Hindlimb muscle (tissue), 1 donor: Measurements from ENCODE around the gene RBM47. TPM values are rescaled to one million over a fixed set of nuclear protein-coding genes. Genes with fewer than 3 reads are reported as not detected.
A peak's percentile ranks its signal among the peaks of the same experiment; 100 is the strongest.
"Not testable (repeated sequence)": the region's sequence is repeated elsewhere in the genome, so short reads cannot be mapped to it uniquely, and the experiment has no call there.

Source experiments
- DNase-seq: peaks from one replicate; pipeline ENCODE4 v3.0.0-alpha.2; 2013
- polyA plus RNA-seq: library from polyadenylated mRNA; unstranded; fragments of 120-200 nt; gene quantifications from one replicate; pipeline ENCODE4 v1.2.1, GENCODE V29; 2013; ENCODE audit not compliant: insufficient read length

Gene RBM47
- polyA plus RNA-seq, 1 donor, result 2.4 TPM

DNA sequence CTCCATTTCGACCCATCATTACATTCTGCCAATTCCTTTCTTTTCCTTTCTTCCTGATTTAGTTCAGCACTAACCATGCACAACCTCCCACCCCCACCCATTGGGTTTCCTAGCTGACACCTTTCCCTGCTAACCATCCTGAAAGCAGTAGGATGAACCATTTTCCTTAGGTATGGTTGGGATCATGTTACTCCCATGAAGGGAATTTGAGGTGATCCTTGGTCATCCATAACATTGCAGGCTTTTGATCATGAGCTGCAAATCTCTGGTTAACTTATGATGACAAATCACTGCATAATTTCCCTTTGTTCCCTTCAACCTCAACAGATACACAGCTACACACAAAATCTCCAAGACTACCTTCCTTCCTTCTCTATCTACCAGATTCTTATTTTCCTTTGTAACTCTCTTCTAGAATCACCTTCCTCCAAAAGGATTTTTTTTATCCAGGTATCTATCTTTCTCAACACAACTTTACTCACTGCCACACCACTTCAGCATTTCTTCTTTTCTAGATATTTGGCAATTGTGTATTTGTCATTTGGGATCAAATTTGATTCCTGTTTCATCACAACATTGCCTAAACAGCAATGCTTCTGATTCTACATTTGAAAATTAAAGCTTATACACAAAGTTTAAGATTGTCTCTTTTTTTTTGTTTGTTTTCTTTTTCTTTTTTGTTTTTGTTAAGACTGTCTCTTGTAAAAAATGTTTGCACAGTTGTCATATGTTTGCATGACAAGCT lies 145.1 kb downstream of the RBM47 start:
- no peak for DNase-seq

DNA sequence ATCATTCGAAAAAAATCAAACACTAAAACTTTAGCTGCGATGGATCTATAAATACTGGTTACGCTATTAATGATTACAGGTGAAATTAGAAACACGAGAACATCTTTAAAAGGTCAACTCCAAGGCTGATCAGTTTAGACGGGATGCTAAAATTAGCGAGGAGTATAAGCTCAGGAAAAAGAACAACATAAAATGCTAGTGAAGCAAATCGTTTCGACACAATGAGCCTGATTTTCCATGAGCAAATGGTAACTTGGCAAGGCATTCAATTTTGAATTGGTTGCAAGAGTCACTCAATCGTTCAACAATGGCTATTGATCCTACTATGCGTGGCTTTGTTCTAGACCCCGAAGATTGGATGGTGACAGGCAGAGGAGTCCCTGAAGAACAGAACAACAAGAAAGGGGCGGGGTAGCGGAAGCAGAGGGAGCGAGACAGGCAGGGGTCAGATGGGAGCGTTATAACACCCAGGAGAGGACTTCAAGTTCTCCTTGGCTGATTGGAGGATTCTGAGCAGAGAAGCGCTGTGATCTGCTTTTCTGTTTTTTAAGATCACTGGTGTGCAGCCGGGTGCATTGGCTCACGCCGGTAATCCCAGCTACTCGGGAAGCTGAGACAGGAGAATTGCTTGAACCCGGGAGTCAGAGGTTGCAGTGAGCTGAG lies 146.5 kb downstream of the RBM47 start:
- peak; percentile 12 for DNase-seq

DNA sequence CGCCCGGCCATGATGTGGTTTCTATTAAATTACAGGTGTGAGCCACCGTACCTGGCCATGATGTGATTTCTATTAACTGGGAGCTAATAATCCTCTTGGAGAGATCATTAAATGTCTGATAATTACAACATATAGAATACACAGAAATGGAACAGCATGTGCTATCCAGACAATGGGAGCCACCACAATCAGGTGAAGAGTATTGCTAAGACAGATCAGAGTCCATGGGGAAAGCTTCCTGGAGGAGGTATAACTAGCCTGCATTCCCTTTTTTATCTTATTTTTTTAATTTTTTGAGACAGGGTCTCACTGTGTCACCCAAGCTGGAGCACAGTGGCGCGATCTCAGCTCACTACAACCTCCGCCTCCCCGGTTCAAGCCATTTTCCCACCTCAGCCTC lies 147.7 kb downstream of the RBM47 start:
- no peak for DNase-seq

DNA sequence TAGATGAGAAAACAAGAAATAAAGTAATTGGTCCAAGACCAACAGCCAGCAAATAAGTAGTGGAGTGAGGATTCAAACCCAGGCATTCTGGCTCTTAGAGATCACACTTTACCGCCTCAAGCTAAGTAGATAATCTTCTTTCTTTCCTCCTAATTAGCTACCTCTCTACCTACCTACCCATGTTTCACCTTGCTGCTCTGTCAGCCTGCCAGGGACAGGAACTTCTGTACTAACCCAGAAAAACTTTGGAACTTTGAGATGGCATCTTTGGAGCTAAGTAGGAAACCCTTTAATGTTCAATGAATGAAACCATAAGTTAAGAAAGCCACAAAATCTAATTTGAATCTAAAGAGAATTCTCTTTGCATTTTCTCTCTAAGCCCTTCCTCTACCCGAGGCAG lies 149.4 kb downstream of the RBM47 start:
- DNase-seq, result no peak

DNA sequence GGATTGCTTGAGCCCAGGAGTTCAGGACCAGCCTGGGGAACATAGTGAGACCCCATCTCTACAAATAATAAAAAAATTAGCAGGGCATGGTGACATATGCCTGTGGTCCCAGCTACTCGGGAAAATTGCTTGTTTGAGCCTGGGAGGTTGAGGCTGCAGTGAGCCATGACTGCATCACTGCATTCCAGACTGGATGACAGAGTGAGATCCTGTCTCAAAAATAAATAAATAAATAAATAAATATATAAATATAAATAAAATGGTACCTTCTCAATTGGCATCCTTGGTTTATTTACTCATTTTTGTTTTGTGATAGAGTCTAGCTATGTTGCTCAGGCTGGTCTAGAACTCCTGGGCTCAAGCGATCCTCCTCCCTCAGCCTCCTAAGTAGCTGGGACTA lies 150.3 kb downstream of the RBM47 start:
- DNase-seq, result no peak

DNA sequence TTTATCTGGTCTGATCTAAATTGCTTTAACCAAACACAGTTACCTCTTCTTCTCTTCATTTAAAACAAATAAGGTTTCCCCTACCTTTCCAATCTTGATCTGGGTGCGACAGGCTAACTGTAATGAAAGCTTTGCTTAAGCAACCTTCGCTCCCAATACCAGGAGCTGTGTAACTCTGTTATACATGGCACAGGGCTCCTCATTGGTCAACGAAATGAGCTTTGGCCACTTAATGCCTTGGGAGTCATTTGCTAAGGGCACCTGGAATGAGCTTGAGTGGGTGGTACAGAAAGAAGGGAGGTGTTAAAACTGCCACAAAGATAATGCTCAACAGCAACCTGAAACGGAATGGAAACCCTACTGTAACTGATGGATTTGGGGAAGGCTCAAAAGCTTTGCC lies 154.1 kb downstream of the RBM47 start:
- DNase-seq, result no peak

DNA sequence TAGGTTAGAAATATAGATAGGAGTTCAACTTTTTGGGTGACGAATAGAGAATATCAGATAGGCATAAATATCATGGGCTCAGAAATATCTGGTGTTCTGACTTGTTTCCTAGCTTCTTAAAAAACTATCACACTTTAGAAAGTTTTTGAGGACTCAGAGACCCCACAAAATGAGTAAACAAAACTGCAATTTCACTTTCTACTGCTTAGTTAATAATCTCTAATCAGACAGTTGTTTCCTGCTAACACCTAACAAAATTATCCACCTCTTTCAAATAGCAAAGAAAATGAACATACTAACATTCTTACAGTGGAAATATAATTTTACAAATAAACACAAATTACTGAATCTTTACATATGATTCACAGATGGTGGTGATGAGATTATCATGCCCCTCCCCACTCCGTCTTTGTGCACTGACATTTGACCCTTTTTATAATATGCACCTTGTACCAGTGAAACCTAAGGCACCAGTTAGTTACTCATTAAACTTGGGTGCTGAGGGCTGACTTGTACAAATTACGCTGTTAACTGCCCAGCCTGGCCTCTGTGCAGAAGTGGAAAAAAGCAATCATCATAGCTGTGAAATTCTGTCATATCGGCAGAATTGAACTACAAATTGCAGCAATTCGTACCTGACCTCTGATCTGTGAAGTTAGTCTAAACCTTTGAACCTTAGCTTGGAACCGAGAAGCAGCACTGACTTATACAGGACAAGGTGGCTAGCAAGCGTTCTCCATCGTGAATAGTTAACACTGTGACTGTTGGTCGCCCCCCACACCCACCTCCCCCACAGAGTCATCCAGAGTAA lies 155.9 kb downstream of the RBM47 start:
- DNase-seq, result no peak

DNA sequence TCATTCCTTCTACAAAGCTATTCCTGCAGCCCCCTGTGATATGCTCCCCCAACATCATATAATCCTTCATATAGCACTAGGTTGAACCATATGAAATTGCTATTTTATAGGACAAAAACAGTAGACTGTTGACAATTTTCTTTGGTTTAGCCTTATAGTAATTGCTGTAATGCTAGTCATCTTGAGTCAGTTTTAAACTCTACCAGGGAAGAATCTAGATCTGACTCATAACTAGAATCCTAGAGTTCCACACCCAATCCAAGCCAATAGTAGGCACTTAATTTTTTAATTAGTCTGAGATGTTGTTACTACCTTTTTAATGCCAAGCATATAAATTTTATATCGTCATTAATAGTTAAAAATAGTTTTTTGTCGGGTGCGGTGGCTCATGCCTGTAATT lies 157.7 kb downstream of the RBM47 start:
- DNase-seq, result no peak

DNA sequence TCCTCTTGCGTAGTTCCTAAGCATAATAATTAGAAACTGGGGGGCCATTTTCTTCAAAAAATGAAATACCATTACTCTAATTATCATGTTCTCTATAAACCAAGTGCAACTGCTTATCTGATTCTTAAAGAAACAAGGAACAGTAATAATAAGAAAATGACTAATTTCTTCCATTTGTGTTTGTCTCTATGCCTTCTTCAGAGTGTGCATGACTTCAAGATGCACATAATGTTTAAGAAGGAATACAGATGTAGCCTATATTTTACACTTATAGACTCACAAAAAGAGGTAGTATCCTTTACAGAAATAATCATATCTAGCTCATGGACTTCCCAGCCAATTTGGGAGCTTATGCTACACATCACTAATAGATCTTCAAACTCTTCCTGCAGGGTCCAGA lies 162.9 kb downstream of the RBM47 start:
- DNase-seq, result no peak

DNA sequence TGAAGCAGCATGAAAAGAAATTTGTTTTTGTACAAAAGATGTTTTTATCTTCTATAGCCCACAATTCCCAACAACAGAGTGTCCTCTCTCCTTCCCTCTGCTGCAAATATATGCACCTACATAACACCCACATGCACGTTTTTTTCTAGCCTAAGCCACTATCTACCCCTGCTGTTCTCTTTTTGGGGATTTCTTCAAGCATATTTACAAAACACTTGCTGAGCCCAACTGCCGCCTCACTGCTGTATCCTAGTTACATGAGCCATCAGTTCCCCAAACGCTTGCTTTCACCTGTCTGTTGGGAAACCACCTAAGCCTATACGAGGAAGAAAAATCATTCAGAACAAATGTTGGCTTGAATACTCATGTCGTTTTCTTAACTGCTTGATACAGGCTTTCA lies 167.3 kb downstream of the RBM47 start:
- DNase-seq, result no peak

DNA sequence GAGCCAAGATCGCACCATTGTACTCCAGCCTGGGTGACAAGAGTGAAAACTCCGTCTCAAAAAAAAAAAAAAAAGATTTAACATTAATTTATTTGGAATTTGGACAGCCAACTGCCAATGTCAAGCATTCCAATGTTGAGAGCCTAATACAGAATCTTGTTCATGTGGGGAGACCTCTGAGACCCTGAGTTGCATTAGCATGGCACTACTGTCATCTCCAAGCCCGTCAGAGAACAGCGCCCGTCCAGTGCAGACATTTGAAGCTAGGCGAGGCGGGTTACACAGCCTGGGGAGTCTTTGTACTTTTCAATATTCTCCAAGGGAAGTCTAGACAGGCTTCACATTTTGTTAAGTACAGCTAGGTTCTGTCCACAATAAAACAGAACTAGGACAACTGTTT lies 167.8 kb downstream of the RBM47 start:
- no peak for DNase-seq

DNA sequence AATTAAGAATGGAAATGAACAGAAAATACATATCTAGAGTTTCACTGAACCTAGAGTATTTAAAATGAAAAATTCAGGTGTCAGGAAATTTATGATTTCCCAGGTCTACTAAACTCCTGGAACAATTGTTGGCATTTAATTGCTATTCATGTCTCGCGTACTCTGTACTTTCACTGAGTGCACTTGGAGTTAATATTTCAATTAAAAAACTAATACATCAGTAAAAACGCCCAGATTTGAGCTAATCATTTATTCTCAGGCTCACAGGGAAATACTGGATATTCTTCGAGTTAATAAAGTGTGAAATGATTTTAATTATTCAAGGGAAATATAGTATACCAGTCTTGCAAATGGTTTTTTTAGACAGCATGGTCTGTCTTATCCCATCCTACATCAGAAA lies 168.6 kb downstream of the RBM47 start:
- no peak for DNase-seq

DNA sequence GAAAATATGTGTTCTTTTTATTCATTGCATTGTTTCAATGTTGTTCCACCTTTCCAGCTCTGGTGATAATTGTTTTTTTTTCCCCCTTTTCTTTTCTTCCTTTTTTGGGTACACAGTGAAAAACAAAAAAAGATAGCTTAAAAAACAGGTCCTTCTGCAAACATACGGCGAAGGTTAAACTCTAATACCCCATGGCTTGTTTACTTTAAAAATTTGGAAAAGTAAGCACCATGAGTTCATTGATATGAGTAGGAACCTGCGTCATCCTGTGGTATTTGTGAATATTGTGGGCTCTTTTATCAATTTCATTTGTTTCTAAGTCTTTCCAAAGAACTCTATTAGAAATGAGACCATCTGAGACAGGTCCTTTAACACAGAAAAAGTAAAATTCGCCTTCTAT lies 171.0 kb downstream of the RBM47 start:
- no peak for DNase-seq

DNA sequence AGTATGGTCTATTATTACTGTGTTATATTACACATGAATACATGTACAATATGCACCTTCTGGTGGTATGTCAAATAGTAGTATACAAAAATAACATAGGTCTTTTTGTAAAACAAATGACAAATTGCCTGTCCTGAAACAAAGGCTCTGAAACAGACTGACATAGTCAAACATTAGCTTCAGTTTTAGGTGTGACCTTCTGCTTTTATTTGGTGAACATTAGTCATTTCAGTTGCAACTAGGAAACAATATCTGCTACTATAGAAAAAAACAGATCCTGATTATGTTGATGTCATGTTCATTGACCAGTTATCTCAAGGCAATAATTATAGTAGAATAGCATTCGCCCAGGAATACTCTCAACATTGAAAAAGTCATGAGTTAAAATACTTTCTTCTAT lies 171.6 kb downstream of the RBM47 start:
- no peak for DNase-seq

DNA sequence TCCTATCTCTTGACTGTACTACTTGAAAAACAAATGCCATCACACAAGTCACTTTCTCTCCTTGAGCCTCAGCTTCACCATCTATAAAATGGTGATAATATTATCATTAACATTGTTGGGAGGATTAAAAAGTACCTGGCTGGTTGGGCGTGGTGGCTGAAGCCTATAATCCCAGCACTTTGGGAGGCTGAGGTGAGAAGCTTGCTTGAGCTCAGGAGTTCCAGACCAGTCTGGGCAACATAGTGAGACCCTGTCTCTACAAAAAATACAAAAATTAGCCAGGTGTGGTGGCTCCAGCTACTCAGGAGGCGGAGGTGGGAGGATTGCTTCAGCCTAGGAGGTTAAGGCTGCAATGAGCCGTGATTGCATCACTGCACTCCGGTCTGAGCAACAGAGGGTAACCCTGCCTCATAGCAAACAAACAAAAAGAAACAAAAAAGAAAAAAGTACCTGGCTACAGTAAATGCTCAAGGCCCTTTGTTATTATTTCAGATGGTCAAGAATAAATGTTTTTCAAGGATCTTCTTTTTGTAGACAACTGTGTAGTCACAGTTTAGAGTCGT lies 174.2 kb downstream of the RBM47 start:
- no peak for DNase-seq

DNA sequence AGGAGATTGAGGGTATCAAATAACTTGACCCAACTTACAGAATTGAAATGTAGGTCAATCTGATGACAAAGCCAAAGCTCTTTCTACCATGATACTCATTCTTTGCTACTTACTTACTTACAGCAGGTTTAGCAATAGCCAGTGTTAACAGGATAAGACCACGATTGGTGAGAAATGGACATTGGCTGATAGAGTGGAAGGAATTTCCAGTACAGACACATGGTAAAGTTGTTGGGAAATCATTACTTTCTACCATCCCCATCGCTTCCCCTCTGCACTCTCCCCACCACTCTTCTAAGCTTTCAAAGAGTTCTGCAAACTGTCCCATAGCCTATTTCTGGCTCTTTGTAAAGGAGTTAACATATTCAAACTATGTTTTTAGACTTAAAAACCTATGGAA lies 174.8 kb downstream of the RBM47 start:
- no peak for DNase-seq

DNA sequence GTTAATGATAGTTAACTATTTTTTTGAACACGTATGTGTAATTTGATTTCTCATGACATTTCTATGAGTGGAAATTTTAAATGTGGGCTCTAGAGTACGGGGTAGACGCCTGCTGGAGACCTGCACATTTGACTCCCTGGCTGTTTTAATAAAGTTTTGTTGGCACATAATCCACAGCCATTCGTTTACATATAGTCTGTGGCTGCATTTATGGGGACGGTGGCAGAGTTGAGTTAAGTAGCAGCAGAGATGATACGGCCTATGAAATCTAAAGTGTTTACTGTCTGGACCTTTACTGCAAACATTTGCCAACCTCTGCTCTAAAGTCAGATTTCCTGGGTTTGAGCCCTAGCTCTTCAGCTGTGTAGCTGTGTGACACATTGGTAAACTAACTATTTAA lies 175.8 kb downstream of the RBM47 start:
- no peak for DNase-seq

DNA sequence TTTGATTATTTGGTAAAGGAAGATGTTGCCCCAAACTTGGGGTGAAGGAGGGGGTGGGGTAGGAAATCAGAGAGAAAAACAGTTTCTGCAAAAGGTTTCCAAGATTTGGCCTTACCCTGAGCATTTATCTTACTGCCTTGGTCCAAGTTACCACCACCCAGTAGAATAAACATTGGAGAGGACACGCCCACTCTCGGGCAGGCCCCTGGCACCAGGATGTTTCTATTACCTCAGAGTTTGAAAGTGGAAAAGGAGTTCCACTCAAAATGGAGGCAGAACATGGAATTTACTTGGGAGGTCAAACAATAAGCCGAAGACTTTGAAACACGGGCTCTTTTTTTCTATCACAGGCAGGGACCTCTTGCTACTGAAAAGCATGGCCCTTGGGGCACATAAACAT lies 180.8 kb downstream of the RBM47 start:
- no peak for DNase-seq

DNA sequence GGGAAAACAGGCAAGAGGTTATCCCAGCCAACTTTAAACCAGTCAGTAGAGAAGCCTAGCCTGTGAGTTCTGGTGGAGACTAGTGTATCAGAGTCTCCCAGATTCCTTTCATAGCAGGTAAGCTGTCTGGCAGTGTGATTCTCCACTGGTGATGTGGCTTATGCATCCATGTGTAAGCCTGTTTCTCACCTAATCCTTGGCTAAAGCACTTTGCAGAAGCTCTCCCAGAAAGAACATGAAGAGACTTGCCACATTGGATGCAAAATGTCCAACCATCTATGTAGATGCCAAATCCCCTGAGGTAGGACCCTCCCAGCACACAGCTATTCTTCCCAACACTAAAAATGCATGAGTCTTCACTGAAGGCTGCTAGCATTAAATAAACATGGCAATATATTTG lies 182.8 kb downstream of the RBM47 start:
- DNase-seq, result no peak

DNA sequence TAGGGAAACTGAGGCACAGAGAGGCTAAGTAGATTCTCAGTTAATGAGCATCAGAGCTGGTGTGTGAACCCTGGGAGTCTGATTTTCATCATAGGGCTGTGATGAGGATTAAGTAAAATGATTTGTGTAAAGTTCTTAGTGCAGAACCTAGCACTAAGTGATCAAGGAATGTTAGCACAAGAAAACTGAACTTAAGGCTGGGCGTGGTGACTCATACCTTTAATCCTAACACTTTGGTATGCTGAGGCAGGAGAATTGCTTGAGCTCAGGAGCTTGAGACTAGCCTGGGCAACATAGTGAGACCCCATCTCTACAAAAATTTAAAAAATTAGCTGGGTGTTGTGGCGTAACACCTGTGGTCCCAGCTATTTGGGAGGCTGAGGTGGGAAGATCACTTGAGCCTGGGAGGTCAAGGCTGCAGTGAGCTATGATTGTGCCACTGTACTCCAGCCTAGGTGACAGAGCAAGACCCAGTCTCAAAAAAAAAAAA lies 183.4 kb downstream of the RBM47 start:
- not testable (repeated sequence) for DNase-seq

DNA sequence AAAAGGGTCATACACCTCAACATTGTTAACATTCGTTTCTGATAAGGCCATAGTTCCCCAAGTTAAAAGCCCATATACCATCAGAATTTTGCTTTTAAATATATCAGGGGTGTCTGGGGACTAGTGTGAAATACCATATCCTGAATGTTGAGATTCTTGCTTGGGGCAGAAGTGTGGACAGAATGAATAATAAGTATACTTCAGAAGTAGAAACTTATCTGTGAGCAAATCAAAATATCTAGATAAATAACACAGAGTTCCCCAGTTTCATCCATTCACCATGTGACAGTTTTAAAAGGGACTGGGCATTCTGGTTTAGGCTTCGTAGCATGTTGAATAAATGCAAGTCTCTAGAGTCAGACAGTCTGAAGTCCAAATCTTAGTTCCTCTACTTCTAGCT lies 184.0 kb downstream of the RBM47 start:
- DNase-seq, result no peak

DNA sequence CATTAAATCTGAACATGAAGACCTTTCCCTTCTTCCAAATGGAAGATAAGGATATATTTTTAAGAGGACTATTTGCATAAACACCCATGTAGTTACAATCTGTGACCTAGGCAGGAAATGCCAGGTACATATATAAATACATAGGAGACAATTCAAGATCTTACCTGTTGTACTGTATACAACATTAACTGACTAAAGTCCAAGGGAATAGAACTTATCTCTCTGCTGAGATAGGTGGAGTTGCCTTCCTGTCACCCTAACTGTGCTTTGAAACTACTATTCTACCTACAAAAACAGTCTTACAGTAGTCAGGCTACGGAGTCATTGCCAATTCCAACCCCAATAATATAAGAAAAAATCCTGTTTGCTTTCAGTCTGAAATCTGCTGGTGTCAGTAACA lies 188.2 kb downstream of the RBM47 start:
- no peak for DNase-seq

DNA sequence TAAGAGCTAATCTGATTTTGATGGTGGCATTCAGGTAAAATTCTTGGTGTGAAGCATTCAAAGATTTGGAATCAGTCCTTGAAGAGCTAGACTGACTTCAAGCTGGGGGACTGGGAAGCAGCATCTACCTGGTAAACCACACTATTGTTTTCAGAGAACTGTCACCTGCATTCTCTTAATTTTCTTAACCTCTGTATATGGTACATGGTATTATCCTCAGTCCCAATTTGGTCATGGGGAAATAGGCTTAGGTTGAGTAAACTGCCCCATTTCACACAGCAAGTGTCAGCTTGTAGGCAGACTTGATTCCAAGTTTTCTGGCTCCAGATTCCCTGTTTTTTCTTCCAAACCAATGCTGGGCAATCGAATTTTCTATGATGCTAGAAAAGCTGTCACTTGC lies 190.1 kb downstream of the RBM47 start:
- DNase-seq, result no peak
